ENCODE data around the gene DNER.
A peak's percentile ranks its signal among the peaks of the same experiment; 100 is the strongest.

DNER gene

DNA sequence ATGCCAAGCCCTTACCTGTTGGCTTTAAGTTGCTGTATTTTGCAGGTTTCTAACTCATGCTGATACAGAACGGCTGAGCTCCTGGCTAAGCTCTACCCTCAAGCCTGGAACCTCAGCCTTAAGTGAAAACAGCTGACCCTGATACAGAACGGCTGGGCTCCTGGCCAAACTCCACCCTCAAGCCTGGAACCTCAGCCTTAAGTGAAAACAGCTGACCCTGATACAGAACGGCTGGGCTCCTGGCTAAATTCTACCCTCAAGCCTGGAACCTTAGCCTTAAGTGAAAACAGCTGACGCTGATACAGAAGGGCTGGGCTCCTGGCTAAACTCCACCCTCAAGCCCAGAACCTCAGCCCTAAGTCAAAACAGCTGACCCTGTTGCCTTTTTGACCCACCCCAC is 17.6 kb upstream of the DNER start:
- no peak overlapping the region for H3K4me3 ChIP-seq (ENCODE audit: low read depth, low read length)
- TF ChIP-seq CTCF (IDR thresholded peaks at IDR 0.05; ENCODE audit: low read depth, low read length), result no peak
- TF ChIP-seq, protein P1, sequence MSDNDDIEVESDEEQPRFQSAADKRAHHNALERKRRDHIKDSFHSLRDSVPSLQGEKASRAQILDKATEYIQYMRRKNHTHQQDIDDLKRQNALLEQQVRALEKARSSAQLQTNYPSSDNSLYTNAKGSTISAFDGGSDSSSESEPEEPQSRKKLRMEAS (IDR thresholded peaks at IDR 0.05; ENCODE audit: low read depth, low read length), result no peak
- TF ChIP-seq MYC (IDR thresholded peaks at IDR 0.05; ENCODE audit: low read depth, low read length), result no peak
- no peak for TF ChIP-seq POLR2A (IDR thresholded peaks at IDR 0.05; ENCODE audit: extremely low read depth, insufficient read length)
- no peak for DNase-seq (ENCODE audit: low read depth)

- TF ChIP-seq CTCF (IDR thresholded peaks at IDR 0.05; ENCODE audit: low read depth, low read length), result no peak
- TF ChIP-seq POLR2A (IDR thresholded peaks at IDR 0.05; ENCODE audit: extremely low read depth, insufficient read length), result no peak
- TF ChIP-seq, protein P1 (IDR thresholded peaks at IDR 0.05; ENCODE audit: low read depth, low read length), result no peak
- DNase-seq (ENCODE audit: low read depth), result no peak
- H3K4me3 ChIP-seq (ENCODE audit: low read depth, low read length), result no peak overlapping the region
Measured at GRCh38 chr2:229731363-229731762, 17.0 kb upstream of the DNER start.

DNA sequence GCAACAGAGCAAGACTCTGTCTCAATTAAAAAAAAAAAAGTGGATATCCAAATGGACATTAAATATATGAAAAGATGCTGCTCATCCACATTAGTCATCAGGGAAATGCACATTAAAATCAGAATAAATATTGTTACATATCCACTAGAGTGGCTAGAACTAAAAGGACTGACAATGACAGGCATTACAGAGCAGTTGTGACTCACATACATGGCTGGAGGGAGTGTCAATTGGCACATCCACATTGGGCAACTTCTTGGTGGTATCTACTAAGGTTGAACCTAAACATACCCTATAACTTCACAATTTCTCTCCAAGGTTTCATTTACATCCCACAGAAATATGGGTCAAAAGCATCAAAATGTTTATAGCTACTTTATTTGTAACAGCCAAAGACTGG is 14.0 kb upstream of the DNER start:
- H3K4me3 ChIP-seq (ENCODE audit: low read depth, low read length), result no peak overlapping the region
- peak; percentile 34 for DNase-seq (ENCODE audit: low read depth)
- TF ChIP-seq, protein P1 (IDR thresholded peaks at IDR 0.05; ENCODE audit: low read depth, low read length), result no peak
- no peak for TF ChIP-seq CTCF (IDR thresholded peaks at IDR 0.05; ENCODE audit: low read depth, low read length)
- TF ChIP-seq MYC (IDR thresholded peaks at IDR 0.05; ENCODE audit: low read depth, low read length), result no peak
- no peak for TF ChIP-seq POLR2A (IDR thresholded peaks at IDR 0.05; ENCODE audit: extremely low read depth, insufficient read length)

DNA sequence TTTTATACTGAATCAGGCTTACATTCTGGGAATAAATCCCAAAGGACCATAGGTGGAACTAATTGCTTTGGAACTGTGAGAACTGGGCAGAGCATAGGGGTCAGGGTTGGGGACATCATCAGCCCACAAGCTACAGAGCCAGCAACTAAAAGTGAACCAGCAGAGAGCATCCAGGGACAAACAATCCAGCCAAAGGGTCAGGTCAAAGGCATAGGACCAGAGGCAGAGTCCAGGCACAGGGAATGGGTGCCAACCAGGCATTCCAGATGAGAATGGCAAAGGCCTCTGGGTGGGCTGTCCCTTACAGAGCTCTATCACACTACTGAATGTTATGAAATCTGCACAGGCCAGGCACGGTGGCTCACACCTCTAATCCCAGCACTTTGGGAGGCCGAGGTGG is 12.3 kb upstream of the DNER start:
- no peak for DNase-seq (ENCODE audit: low read depth)
- no peak overlapping the region for H3K4me3 ChIP-seq (ENCODE audit: low read depth, low read length)
- TF ChIP-seq MYC (IDR thresholded peaks at IDR 0.05; ENCODE audit: low read depth, low read length) (no peak), CTCF (IDR thresholded peaks at IDR 0.05; ENCODE audit: low read depth, low read length) (no peak), POLR2A (IDR thresholded peaks at IDR 0.05; ENCODE audit: extremely low read depth, insufficient read length) (no peak)
- TF ChIP-seq, protein P1 (IDR thresholded peaks at IDR 0.05; ENCODE audit: low read depth, low read length), result no peak

DNA sequence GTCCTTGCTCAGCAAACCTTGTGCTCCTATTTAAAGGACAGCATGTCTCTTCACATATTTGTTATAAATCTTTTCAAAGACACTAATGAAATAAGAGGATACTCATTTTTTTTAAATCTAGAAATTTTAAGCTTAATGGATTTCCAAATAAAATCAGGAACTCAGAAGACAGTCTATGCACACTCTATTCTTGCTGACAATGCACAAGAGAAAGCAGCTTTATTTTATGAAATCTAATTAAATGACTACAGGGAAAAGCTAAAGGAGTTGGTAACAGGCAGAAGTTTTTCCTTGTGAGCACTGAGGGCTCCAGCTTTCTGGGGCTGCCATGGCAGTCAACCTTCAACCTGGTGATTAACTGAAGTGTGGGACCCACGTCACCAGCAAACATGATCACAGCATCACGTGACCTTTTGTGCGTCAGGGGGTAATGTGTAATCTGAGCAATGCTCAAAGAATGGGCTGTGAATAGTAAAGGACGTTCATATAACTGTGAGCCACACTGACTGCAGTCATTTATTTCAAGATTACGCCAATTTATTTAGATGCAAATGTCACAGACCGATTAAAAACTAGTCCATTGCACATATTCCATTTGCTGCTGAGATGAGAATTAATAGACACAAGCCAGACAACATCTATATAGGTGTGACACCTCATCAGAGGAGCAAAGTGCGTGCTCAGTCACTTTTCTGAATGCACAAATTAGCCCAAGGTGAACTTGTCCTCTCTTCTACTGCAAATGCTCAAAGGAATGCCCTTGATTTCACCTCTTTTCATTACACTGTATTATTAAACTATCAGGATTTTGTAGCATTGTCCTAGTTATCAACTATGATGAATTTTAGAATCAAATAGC is 11.6 kb upstream of the DNER start:
- no peak for TF ChIP-seq POLR2A (IDR thresholded peaks at IDR 0.05; ENCODE audit: extremely low read depth, insufficient read length)
- TF ChIP-seq, protein P1 (IDR thresholded peaks at IDR 0.05; ENCODE audit: low read depth, low read length), result no peak
- TF ChIP-seq CTCF (IDR thresholded peaks at IDR 0.05; ENCODE audit: low read depth, low read length), result no peak
- TF ChIP-seq MYC (IDR thresholded peaks at IDR 0.05; ENCODE audit: low read depth, low read length), result no peak
- no peak for DNase-seq (ENCODE audit: low read depth)

More for the DNA sequence above, 11.6 kb upstream of the DNER start:
- H3K4me3 ChIP-seq (ENCODE audit: low read depth, low read length), result no peak overlapping the region

Measured in NB4 (cell line).